T-helper 17 cell (primary cell): Measurements from ENCODE around the gene FBXO42. TPM values are rescaled to one million over a fixed set of nuclear protein-coding genes. Genes with fewer than 3 reads are reported as not detected.
"Not testable (repeated sequence)": the region's sequence is repeated elsewhere in the genome, so short reads cannot be mapped to it uniquely, and the experiment has no call there.

ENCODE experiments used
- ATAC-seq: fragments of 150-1000 bp; cut with Tn5 transposase; 2 replicates; pipeline ENCODE4 v1.10.0; 2021; ENCODE audit warnings: mild to moderate bottlenecking, moderate library complexity
- DNase-seq, 3 donors: peaks; one replicate each; pipeline versions ENCODE4 v3.0.0 to v3.0.0-alpha.2; 2020 to 2021
- H3K9me3 ChIP-seq: one replicate; pipeline ENCODE4 v1.7.0; 2013; ENCODE audit warnings: low read length, mild to moderate bottlenecking; ENCODE audit not compliant: control insufficient read depth, poor library complexity, severe bottlenecking
- H3K27ac Mint-ChIP-seq: one replicate; pipeline ENCODE4 v1.8.0; 2022; ENCODE audit warnings: mild to moderate bottlenecking, moderate library complexity, mixed read lengths
- H3K27me3 Mint-ChIP-seq: one replicate; pipeline ENCODE4 v1.8.0; 2022; ENCODE audit warnings: mixed read lengths
- H3K36me3 Mint-ChIP-seq: one replicate; pipeline ENCODE4 v1.8.0; 2022; ENCODE audit warnings: low read depth, mixed read lengths
- H3K4me1 Mint-ChIP-seq: one replicate; pipeline ENCODE4 v1.8.0; 2022; ENCODE audit warnings: mild to moderate bottlenecking, mixed read lengths
- H3K4me3 Mint-ChIP-seq: one replicate; pipeline ENCODE4 v1.8.0; 2022; ENCODE audit warnings: mild to moderate bottlenecking, moderate library complexity, mixed read lengths
- total RNA-seq, 4 donors: library from RNA in 2 of 4; stranded (reverse) in 2 of 4; gene quantifications; one replicate each; pipeline ENCODE4 v1.2.3 and lab custom pipeline; 2022 to 2026

The FBXO42 gene
- total RNA-seq, 2 donors from 2014 or later = 17.4 to 20.5 TPM

GRCh38 chr1:16219968-16220500, 132.2 kb downstream of the FBXO42 start:
- ATAC-seq (no peak), DNase-seq (no peak)
- Mint-ChIP-seq H3K4me1 (peaks cover 26% of the 10 kb centered on the region), H3K27me3 (peaks cover 13% of the 10 kb centered on the region), H3K36me3 (peaks cover 3% of the 10 kb centered on the region), H3K27ac (no peak overlapping the region), H3K4me3 (no peak overlapping the region)
- no peaks in the 10 kb centered on the region for H3K9me3 ChIP-seq

GRCh38 chr1:16218674-16219071, 133.6 kb downstream of the FBXO42 start:
- no peaks in the 10 kb centered on the region for H3K9me3 ChIP-seq
- H3K27ac Mint-ChIP-seq = no peak overlapping the region
- H3K27me3 Mint-ChIP-seq = no peaks in the 10 kb centered on the region
- H3K4me1 Mint-ChIP-seq = peaks cover 24% of the 10 kb centered on the region
- no peaks in the 10 kb centered on the region for H3K36me3 Mint-ChIP-seq
- ATAC-seq = no peak
- H3K4me3 Mint-ChIP-seq = peak overlapping the region; percentile 80
- no peak for DNase-seq

GRCh38 chr1:16218014-16218673, 134.1 kb downstream of the FBXO42 start:
- peaks cover 24% of the 10 kb centered on the region for H3K4me1 Mint-ChIP-seq
- H3K27me3 Mint-ChIP-seq = no peaks in the 10 kb centered on the region
- no peak for ATAC-seq
- DNase-seq = no peak
- peak overlapping the region; percentile 80 for H3K4me3 Mint-ChIP-seq
- H3K27ac Mint-ChIP-seq = no peak overlapping the region
- no peaks in the 10 kb centered on the region for H3K36me3 Mint-ChIP-seq
- H3K9me3 ChIP-seq = no peaks in the 10 kb centered on the region

GRCh38 chr1:16217061-16217785, 135.1 kb downstream of the FBXO42 start:
- peak; percentile 98 for ATAC-seq
- H3K4me3 Mint-ChIP-seq = peak overlapping the region; percentile 88
- H3K27me3 Mint-ChIP-seq = no peaks in the 10 kb centered on the region
- peak overlapping the region; percentile 19 for H3K27ac Mint-ChIP-seq
- DNase-seq = peak; percentile 86 to 95 (median 94)
- peaks cover 24% of the 10 kb centered on the region for H3K4me1 Mint-ChIP-seq
- no peaks in the 10 kb centered on the region for H3K9me3 ChIP-seq
- no peaks in the 10 kb centered on the region for H3K36me3 Mint-ChIP-seq

- H3K36me3 Mint-ChIP-seq = no peaks in the 10 kb centered on the region
- ATAC-seq = peak; percentile 24
- H3K9me3 ChIP-seq = no peaks in the 10 kb centered on the region
- peak; percentile 32 to 54 (median 44) for DNase-seq
- peak overlapping the region; percentile 27 for H3K27ac Mint-ChIP-seq
- peaks cover 24% of the 10 kb centered on the region for H3K4me1 Mint-ChIP-seq
- H3K4me3 Mint-ChIP-seq = peak overlapping the region; percentile 88
- no peaks in the 10 kb centered on the region for H3K27me3 Mint-ChIP-seq
Measured at GRCh38 chr1:16215882-16216753, 136.2 kb downstream of the FBXO42 start.

- H3K27ac Mint-ChIP-seq = peak overlapping the region; percentile 27
- H3K4me3 Mint-ChIP-seq, DNase-seq: not testable (repeated sequence)
Measured at GRCh38 chr1:16215240-16215639, 137.0 kb downstream of the FBXO42 start.

GRCh38 chr1:16213544-16213943, 138.7 kb downstream of the FBXO42 start:
- not testable (repeated sequence) for ATAC-seq, H3K27ac Mint-ChIP-seq, DNase-seq, H3K4me3 Mint-ChIP-seq, H3K9me3 ChIP-seq, H3K36me3 Mint-ChIP-seq, H3K27me3 Mint-ChIP-seq
- H3K4me1 Mint-ChIP-seq = peaks cover 22% of the 10 kb centered on the region

More at GRCh38 chr1:16215240-16215639, 137.0 kb downstream of the FBXO42 start:
- not testable (repeated sequence) for ATAC-seq, H3K9me3 ChIP-seq, H3K27me3 Mint-ChIP-seq, H3K36me3 Mint-ChIP-seq
- H3K4me1 Mint-ChIP-seq = peaks cover 24% of the 10 kb centered on the region

- ATAC-seq (no peak), DNase-seq (no peak)
- no peaks in the 10 kb centered on the region for H3K9me3 ChIP-seq
- H3K36me3 Mint-ChIP-seq = no peaks in the 10 kb centered on the region
- H3K4me3 Mint-ChIP-seq = no peak overlapping the region
- no peaks in the 10 kb centered on the region for H3K27me3 Mint-ChIP-seq
- H3K27ac Mint-ChIP-seq = no peak overlapping the region
- H3K4me1 Mint-ChIP-seq = peaks cover 19% of the 10 kb centered on the region
Measured at GRCh38 chr1:16213013-16213412, 139.3 kb downstream of the FBXO42 start.

- no peak within 1 kb of the TSS for H3K4me3 Mint-ChIP-seq
- ATAC-seq (no peak), DNase-seq (no peak)
- peak within 1 kb of the TSS; percentile 34 for H3K27ac Mint-ChIP-seq
- no peaks in the 10 kb centered on the region for H3K27me3 Mint-ChIP-seq
- no peaks in the 10 kb centered on the region for H3K36me3 Mint-ChIP-seq
- peaks cover 15% of the 10 kb centered on the region for H3K4me1 Mint-ChIP-seq
- no peaks in the 10 kb centered on the region for H3K9me3 ChIP-seq
Measured at GRCh38 chr1:16212251-16212961, 139.9 kb downstream of the FBXO42 start, which contains the start of gene ARHGEF19. ARHGEF19 (minus strand) TSS chr1:16212652; CDS start chr1:16209054, 3,598 bp downstream.

- DNase-seq (no peak), ATAC-seq (no peak)
- Mint-ChIP-seq H3K36me3 (no peaks in the 10 kb centered on the region), H3K4me1 (peaks cover 11% of the 10 kb centered on the region), H3K4me3 (no peak overlapping the region), H3K27ac (peak overlapping the region; percentile 34), H3K27me3 (no peaks in the 10 kb centered on the region)
- no peaks in the 10 kb centered on the region for H3K9me3 ChIP-seq
Measured at GRCh38 chr1:16211824-16212223, 140.5 kb downstream of the FBXO42 start.

- H3K4me1 Mint-ChIP-seq = peaks cover 7% of the 10 kb centered on the region
- no peak for ATAC-seq
- peak overlapping the region; percentile 34 for H3K27ac Mint-ChIP-seq
- no peaks in the 10 kb centered on the region for H3K27me3 Mint-ChIP-seq
- H3K4me3 Mint-ChIP-seq = no peak overlapping the region
- no peaks in the 10 kb centered on the region for H3K9me3 ChIP-seq
- H3K36me3 Mint-ChIP-seq = no peaks in the 10 kb centered on the region
- no peak for DNase-seq
Measured at GRCh38 chr1:16210581-16210980, 141.7 kb downstream of the FBXO42 start.

GRCh38 chr1:16209847-16210407, 142.4 kb downstream of the FBXO42 start:
- no peaks in the 10 kb centered on the region for H3K27me3 Mint-ChIP-seq
- H3K27ac Mint-ChIP-seq = no peak overlapping the region

More at GRCh38 chr1:16209847-16210407, 142.4 kb downstream of the FBXO42 start:
- Mint-ChIP-seq H3K4me3 (no peak overlapping the region), H3K4me1 (peaks cover 7% of the 10 kb centered on the region), H3K36me3 (no peaks in the 10 kb centered on the region)
- no peak for ATAC-seq
- DNase-seq = no peak
- H3K9me3 ChIP-seq = no peaks in the 10 kb centered on the region
